B cell (primary cell): ENCODE measurements around the gene USP6NL.

Experiments used
- CTCF ChIP-seq: fragments of 200-600 bp; IDR thresholded peaks from one replicate; pipeline ENCODE4 v1.8.0; 2022; ENCODE audit warnings: antibody characterized with exemption, mild to moderate bottlenecking
- EZH2 ChIP-seq: IDR thresholded peaks from 2 replicates; pipeline ENCODE4 v1.6.1; 2012; ENCODE audit warnings: borderline replicate concordance, low read depth, mild to moderate bottlenecking, moderate library complexity, low read length; ENCODE audit not compliant: insufficient read depth, poor library complexity, severe bottlenecking

GRCh38 chr10:11454958-11455566, 156.4 kb downstream of the USP6NL start:
- TF ChIP-seq CTCF, result peak; percentile 12
- TF ChIP-seq EZH2, result no peak
